Ammon's horn (tissue), 1 donor: ENCODE measurements around the gene CIT.

Experiments used
- DNase-seq: peaks from one replicate; pipeline ENCODE4 v3.0.0-alpha.2; 2016; ENCODE audit warnings: low spot score

CIT gene

DNA sequence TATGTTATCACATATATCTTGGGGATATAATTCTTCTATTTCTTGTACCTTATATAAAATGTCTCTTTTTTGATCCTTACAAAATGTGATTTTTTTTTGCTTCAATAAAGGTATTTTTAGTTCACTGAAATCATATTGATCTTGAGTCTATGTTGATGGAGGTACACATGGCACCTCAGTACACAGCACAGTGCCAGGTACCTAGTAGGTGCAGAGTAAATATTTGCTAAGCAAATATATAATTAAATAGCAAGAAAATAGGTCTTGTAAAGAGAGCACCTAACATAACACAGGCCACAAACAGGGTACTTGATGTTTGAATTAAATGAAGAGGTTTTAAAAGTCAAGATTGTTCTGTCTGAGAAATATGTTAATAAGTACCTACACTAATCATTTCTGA is 69.7 kb downstream of the CIT start:
- no peak for DNase-seq

- peak; percentile 78 for DNase-seq
Observed at GRCh38 chr12:119804011-119804641, 73.0 kb downstream of the CIT start.

GRCh38 chr12:119803381-119803791 is 73.7 kb downstream of the CIT start:
- DNase-seq = peak; percentile 78

DNA sequence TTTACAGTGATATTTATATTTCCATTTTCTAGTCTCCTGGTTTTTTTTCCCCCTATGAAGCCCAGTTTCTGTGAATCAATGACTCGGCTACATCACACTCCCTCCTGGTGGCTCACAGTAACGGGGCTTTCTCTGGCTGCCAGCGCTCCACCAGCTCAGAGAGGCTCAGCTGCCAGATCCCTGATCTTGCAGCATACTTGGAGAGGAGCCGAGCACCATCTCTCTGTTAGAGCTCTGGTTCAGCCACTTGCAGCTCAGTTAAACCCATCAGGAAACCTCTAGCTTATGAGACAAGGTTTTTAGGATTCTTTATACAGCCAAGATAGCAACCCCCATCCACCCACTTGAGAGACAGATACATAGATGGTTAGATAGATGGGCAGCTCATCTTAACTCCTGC is 74.6 kb downstream of the CIT start:
- peak; percentile 86 for DNase-seq

- no peak for DNase-seq
Observed at GRCh38 chr12:119797090-119797489, 80.0 kb downstream of the CIT start.

GRCh38 chr12:119796292-119796691 is 80.8 kb downstream of the CIT start:
- no peak for DNase-seq

DNA sequence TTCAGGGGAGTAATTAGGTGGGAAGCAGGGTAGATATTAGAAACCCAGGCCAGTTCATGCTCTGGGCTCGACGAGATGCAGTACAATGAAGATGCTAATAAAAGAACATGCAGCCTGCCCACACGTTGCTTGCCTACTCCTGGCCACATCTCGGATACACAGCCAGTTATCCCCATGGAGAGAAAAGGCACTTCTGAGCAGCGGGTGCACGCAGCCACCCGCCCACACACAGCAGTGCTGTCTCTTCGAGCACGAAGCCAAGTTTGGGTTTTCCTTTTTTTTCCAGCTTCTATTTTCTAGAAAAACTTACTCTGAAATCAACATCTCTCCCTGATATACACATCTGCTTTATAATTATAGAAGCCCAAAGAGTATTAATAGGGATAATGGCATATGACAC is 85.7 kb downstream of the CIT start:
- DNase-seq = no peak

DNA sequence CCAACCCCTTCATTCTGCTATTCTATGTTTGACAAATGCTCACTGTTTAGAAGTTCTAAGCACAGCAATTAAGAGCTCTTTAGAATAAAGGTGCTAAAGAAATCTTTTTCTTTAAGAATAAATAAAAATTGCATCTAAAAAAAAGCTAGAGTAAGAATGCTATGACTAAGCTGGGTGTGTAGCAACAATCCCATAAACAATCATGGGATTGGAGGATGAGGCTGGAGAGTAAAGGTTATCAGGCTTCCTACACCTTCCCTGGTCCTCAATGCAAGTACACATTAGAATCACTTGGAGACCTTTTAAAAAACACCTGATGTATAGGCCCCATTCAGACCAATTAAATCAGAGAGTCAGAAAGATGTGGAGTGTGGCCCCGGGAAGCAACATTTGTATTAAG is 88.3 kb downstream of the CIT start:
- DNase-seq = no peak

GRCh38 chr12:119786539-119786938 is 90.6 kb downstream of the CIT start:
- DNase-seq = no peak

DNA sequence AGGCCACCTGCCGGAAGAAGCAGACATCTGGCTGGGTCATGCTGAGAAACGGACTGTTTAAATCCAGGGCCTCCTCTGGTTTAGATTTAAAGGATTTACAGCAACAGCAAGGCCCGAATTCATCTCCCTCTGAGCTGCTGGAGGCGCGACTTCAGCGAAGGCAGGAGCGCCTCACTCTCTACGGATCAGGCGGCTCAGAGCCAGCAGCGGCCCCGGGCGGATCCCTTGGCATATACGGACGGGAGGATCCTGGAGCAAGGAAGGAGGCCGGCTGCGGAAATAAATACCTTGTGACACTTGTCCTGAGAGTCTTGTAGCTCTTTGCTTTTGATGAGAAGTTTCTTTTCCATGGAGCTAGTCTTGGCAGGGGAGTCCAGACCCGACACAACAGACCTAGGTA is 92.4 kb downstream of the CIT start:
- no peak for DNase-seq

GRCh38 chr12:119783787-119784186 is 93.3 kb downstream of the CIT start:
- DNase-seq = no peak

- DNase-seq = no peak
Observed at GRCh38 chr12:119781804-119782203, 95.3 kb downstream of the CIT start.

- DNase-seq = peak; percentile 65
Observed at GRCh38 chr12:119780786-119781434, 96.2 kb downstream of the CIT start.

GRCh38 chr12:119775246-119775895 is 101.7 kb downstream of the CIT start:
- no peak for DNase-seq

DNA sequence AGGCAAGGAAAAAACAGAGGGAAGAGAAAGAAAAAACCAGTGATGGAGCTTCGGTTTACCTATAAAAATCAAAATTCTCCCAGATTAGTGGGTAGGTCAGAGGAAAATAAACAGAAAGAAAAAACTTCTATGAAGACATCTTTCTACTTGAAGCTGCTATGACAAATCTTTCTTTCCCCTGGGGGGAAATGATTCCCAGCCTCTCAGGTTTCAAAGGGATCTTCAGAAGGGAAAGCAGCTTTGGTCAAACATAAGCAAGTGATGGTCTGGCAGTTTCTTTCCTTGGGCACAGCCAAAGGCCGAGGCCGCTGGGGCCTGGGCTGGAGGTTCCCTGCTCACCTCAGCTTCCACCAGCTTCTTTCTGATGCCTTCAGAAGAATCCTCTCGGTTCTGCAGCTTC is 104.7 kb downstream of the CIT start:
- no peak for DNase-seq

DNA sequence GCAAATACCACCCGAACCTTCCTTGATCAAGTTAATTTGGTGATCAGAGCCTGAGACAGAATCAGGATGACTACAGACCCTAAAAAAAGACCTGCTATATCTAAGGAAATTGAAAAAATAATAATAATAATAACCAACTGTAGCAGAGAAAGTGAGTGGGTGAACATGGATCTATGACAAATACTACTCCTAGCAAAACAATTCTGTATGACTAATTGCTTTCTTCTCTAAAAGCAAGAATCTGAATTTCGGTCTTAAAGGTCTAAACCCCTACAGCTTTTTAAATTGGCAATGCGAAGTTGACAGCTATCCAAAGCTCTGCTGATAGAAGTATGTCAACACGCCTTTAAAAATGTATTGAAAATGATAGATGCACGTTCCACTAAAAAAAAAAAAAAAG is 107.0 kb downstream of the CIT start:
- DNase-seq = no peak

DNA sequence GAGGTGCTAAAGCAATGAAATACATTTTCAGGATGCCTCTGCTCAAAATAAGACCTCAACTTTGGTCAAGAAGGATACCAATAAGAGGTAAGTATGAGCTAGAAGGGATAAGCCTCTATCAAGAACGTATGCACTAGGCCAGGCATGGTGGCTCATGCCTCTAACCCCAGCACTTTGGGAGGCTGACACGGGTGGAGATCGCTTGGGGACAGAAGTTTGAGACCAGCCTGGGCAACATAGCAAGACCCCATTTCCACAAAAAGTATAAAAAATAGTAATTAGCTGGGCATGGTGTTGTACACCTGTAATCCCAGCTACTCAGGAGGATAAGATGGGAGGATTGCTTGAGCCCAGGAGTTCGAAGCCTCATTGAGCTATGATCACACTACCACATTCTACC is 114.5 kb downstream of the CIT start:
- DNase-seq = no peak

DNA sequence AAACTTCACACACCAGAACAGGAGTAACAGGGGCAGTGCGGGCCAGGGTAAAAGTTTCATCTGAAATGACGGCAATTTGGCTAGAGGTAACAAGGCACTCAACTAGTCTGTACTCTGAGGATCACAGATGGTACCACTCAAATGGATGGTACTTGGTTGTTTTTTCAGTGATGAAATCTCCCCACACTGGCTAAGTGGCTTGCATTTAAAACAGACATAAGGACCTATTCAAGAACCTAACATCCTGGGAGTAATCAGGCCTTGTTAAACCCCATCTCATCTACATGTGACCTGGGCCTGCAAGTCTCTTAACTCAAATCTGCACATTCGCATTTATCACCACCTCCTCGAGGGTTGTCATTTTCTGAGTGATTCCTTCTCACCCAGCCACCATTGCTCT is 118.4 kb downstream of the CIT start:
- no peak for DNase-seq

DNA sequence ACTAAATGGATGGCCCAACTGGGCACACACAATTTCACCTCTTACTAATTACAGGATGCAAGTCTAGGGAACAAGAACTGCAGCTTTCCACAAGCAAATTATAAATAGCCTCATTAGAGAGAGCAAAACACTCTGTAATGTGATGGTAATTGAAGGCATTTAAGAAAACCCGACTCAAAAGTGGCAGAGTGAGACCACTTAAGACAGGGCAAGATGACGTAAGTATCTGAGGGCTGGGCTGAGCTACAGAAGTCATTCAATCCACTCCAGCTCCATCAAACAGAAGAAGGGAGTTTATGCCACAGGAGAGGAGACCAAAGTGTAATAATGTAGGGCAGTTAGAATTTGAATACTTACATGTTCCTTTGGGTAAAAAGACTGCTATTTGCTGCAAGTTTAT is 118.9 kb downstream of the CIT start:
- no peak for DNase-seq

DNA sequence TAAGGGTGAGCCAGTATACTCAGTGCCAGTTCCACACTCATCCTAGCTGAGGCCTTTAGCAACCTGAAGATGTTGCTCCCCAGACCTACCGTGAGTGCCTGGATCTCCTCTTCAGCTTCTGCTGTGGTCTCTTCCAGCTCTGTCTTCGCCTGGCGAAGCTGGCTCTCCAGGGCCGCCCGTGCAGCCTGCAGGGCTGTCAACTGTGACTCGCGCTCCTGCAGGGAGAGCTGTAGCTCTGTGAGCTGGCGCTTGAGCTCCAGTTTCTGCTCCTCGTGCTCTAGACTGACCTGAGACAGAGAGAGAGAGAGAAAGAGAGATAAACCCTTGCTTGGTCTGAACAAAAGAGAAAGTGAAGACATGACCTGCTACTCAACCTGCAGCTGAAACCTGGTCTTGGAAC is 125.2 kb downstream of the CIT start:
- DNase-seq = no peak

GRCh38 chr12:119749666-119750065 is 127.5 kb downstream of the CIT start:
- DNase-seq = peak; percentile 19

- peak; percentile 33 for DNase-seq
Observed at GRCh38 chr12:119748497-119748896, 128.6 kb downstream of the CIT start.

DNA sequence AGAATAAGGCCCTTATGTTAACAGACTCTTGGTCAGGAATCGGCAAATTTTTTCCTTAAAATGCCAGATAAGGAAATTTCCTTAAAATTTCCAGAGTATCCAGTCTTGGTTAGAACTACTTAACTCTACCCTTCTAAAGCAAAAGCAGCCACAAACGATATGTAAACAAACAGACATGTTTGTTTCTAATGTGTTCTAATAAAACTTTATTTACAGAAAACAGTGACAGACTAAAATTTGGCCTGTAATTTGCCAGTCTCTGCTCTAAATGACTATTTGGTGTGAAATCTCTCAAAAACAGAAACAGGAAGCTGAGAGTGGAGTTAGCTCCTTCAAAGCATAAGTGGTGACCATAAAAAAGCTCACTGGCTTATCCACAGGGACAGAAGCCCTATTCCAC is 131.0 kb downstream of the CIT start:
- DNase-seq = no peak
